ENCODE measurements around the gene SUPT3H.

Gene SUPT3H

GRCh38 chr6:44985006-44985405 is 392.7 kb downstream of the SUPT3H start:
- no peak for DNase-seq
- no peak overlapping the region for H3K4me3 ChIP-seq (ENCODE audit: control insufficient read depth in 1 of 7, extremely low read depth in 1 of 7, insufficient read depth in 4 of 7, low read depth in 2 of 7, low read length in 6 of 7)
- no peaks in the 10 kb centered on the region for H3K9me3 ChIP-seq (ENCODE audit: control extremely low read depth in 1 of 5, control insufficient read depth in 4 of 5, insufficient read depth in 2 of 5, low read depth in 1 of 5, low read length in 4 of 5)
- H3K27ac ChIP-seq (ENCODE audit: insufficient read depth in 1 of 2, low read depth in 1 of 2, low read length in 2 of 2, poor library complexity in 1 of 2, severe bottlenecking in 2 of 2) = no peak overlapping the region
- ChIA-PET CTCF (no interaction called here), POLR2A (no interaction called here)
- no CpG with 5 or more reads among the region's 4 CpGs for WGBS (ENCODE audit: insufficient coverage)
- no peaks in the 10 kb centered on the region for H3K27me3 ChIP-seq (replicated peaks in 2 of 5; ENCODE audit: control insufficient read depth in 4 of 5, insufficient read depth in 5 of 5, low read length in 4 of 5)
- no peaks in the 10 kb centered on the region for H3K36me3 ChIP-seq (ENCODE audit: control insufficient read depth in 4 of 4, insufficient read depth in 4 of 4, low read length in 3 of 4)
- no peaks in the 10 kb centered on the region for H3K4me1 ChIP-seq (ENCODE audit: control extremely low read depth in 1 of 4, control insufficient read depth in 4 of 4, insufficient read depth in 4 of 4, low read length in 3 of 4)

GRCh38 chr6:44983467-44984365 is 394.0 kb downstream of the SUPT3H start:
- DNase-seq = no peak

DNA sequence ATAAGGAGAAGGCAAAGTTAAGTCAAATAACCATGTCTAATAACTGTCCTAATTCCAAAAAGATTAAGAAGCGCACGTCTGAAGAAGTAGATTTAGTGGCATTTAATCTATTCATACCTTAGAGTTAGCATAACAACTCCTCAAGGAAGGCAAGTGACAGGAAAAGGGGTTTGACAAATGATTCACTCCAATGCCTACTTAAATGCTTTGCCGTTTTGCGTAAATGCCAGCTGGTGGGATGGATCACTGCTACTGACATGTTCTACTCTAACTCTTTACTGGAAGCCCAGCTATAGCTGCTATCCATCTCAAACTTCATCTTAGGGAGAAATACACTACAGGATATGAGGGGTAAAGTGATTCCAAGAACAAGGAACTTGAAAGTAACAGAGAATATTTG is 396.9 kb downstream of the SUPT3H start:
- Histone ChIP-seq H3K4me1 (ENCODE audit: control extremely low read depth in 1 of 4, control insufficient read depth in 4 of 4, insufficient read depth in 4 of 4, low read length in 3 of 4) (no peaks in the 10 kb centered on the region), H3K9me3 (ENCODE audit: control extremely low read depth in 1 of 5, control insufficient read depth in 4 of 5, insufficient read depth in 2 of 5, low read depth in 1 of 5, low read length in 4 of 5) (no peaks in the 10 kb centered on the region), H3K36me3 (ENCODE audit: control insufficient read depth in 4 of 4, insufficient read depth in 4 of 4, low read length in 3 of 4) (no peaks in the 10 kb centered on the region), H3K4me3 (ENCODE audit: control insufficient read depth in 1 of 7, extremely low read depth in 1 of 7, insufficient read depth in 4 of 7, low read depth in 2 of 7, low read length in 6 of 7) (no peak overlapping the region), H3K27ac (ENCODE audit: insufficient read depth in 1 of 2, low read depth in 1 of 2, low read length in 2 of 2, poor library complexity in 1 of 2, severe bottlenecking in 2 of 2) (no peak overlapping the region), H3K27me3 (replicated peaks in 2 of 5; ENCODE audit: control insufficient read depth in 4 of 5, insufficient read depth in 5 of 5, low read length in 4 of 5) (no peaks in the 10 kb centered on the region)
- CTCF ChIA-PET = no interaction called here
- DNase-seq = no peak
- WGBS (ENCODE audit: insufficient coverage) = 100% methylated on average over 2 of the region's 4 CpGs
- POLR2A ChIA-PET = no interaction called here

More at GRCh38 chr6:44983467-44984365, 394.0 kb downstream of the SUPT3H start:
- no peaks in the 10 kb centered on the region for H3K27me3 ChIP-seq (replicated peaks in 2 of 5; ENCODE audit: control insufficient read depth in 4 of 5, insufficient read depth in 5 of 5, low read length in 4 of 5)
- H3K4me3 ChIP-seq (ENCODE audit: control insufficient read depth in 1 of 7, extremely low read depth in 1 of 7, insufficient read depth in 4 of 7, low read depth in 2 of 7, low read length in 6 of 7) = no peak overlapping the region
- no peaks in the 10 kb centered on the region for H3K4me1 ChIP-seq (ENCODE audit: control extremely low read depth in 1 of 4, control insufficient read depth in 4 of 4, insufficient read depth in 4 of 4, low read length in 3 of 4)
- POLR2A ChIA-PET = no interaction called here
- H3K9me3 ChIP-seq (ENCODE audit: control extremely low read depth in 1 of 5, control insufficient read depth in 4 of 5, insufficient read depth in 2 of 5, low read depth in 1 of 5, low read length in 4 of 5) = no peaks in the 10 kb centered on the region
- no peaks in the 10 kb centered on the region for H3K36me3 ChIP-seq (ENCODE audit: control insufficient read depth in 4 of 4, insufficient read depth in 4 of 4, low read length in 3 of 4)
- H3K27ac ChIP-seq (ENCODE audit: insufficient read depth in 1 of 2, low read depth in 1 of 2, low read length in 2 of 2, poor library complexity in 1 of 2, severe bottlenecking in 2 of 2) = no peak overlapping the region
- CTCF ChIA-PET = interaction anchor here (1.3 kb wide), 1 partner anchor 18 kb away, joined by 4 read pairs; no protein-coding TSS in a partner anchor
- WGBS (ENCODE audit: insufficient coverage) = 100% methylated on average over 2 of the region's 4 CpGs

- H3K36me3 ChIP-seq (ENCODE audit: control insufficient read depth in 4 of 4, insufficient read depth in 4 of 4, low read length in 3 of 4) = peaks cover 0 to 5% (median 1%) of the 10 kb centered on the region in 4 experiments
- CTCF ChIA-PET = interaction anchor here (0.6 to 1.0 kb wide), 2 partner anchors 123 to 318 kb away, joined by 3 to 4 read pairs; no protein-coding TSS in a partner anchor
- POLR2A ChIA-PET = no interaction called here
- H3K4me3 ChIP-seq (ENCODE audit: control insufficient read depth in 1 of 7, extremely low read depth in 1 of 7, insufficient read depth in 4 of 7, low read depth in 2 of 7, low read length in 6 of 7) = no peak overlapping the region
- no peak overlapping the region for H3K27ac ChIP-seq (ENCODE audit: insufficient read depth in 1 of 2, low read depth in 1 of 2, low read length in 2 of 2, poor library complexity in 1 of 2, severe bottlenecking in 2 of 2)
- H3K4me1 ChIP-seq (ENCODE audit: control extremely low read depth in 1 of 4, control insufficient read depth in 4 of 4, insufficient read depth in 4 of 4, low read length in 3 of 4) = no peaks in the 10 kb centered on the region
- H3K27me3 ChIP-seq (replicated peaks in 2 of 5; ENCODE audit: control insufficient read depth in 4 of 5, insufficient read depth in 5 of 5, low read length in 4 of 5) = no peaks in the 10 kb centered on the region
- DNase-seq = peak in 1 of 3 donors; percentile 13
- peaks cover 0 to 12% (median 5%) of the 10 kb centered on the region in 5 experiments for H3K9me3 ChIP-seq (ENCODE audit: control extremely low read depth in 1 of 5, control insufficient read depth in 4 of 5, insufficient read depth in 2 of 5, low read depth in 1 of 5, low read length in 4 of 5)
Measured at GRCh38 chr6:44976677-44977641, 400.8 kb downstream of the SUPT3H start.

GRCh38 chr6:44974511-44974910 is 403.2 kb downstream of the SUPT3H start:
- Histone ChIP-seq H3K27ac (ENCODE audit: insufficient read depth in 1 of 2, low read depth in 1 of 2, low read length in 2 of 2, poor library complexity in 1 of 2, severe bottlenecking in 2 of 2) (no peak overlapping the region), H3K27me3 (replicated peaks in 2 of 5; ENCODE audit: control insufficient read depth in 4 of 5, insufficient read depth in 5 of 5, low read length in 4 of 5) (no peaks in the 10 kb centered on the region), H3K4me1 (ENCODE audit: control extremely low read depth in 1 of 4, control insufficient read depth in 4 of 4, insufficient read depth in 4 of 4, low read length in 3 of 4) (no peaks in the 10 kb centered on the region), H3K4me3 (ENCODE audit: control insufficient read depth in 1 of 7, extremely low read depth in 1 of 7, insufficient read depth in 4 of 7, low read depth in 2 of 7, low read length in 6 of 7) (no peak overlapping the region), H3K9me3 (ENCODE audit: control extremely low read depth in 1 of 5, control insufficient read depth in 4 of 5, insufficient read depth in 2 of 5, low read depth in 1 of 5, low read length in 4 of 5) (peaks cover 0 to 12% (median 5%) of the 10 kb centered on the region in 5 experiments), H3K36me3 (ENCODE audit: control insufficient read depth in 4 of 4, insufficient read depth in 4 of 4, low read length in 3 of 4) (peaks cover 0 to 5% (median 1%) of the 10 kb centered on the region in 4 experiments)
- POLR2A ChIA-PET = no interaction called here
- CTCF ChIA-PET = no interaction called here
- no CpG with 5 or more reads among the region's 2 CpGs for WGBS (ENCODE audit: insufficient coverage)
- no peak for DNase-seq

GRCh38 chr6:44972709-44973108 is 405.0 kb downstream of the SUPT3H start:
- DNase-seq = no peak
- POLR2A ChIA-PET = no interaction called here
- 100% methylated on average over 3 of the region's 3 CpGs for WGBS (ENCODE audit: insufficient coverage)
- H3K4me1 ChIP-seq (ENCODE audit: control extremely low read depth in 1 of 4, control insufficient read depth in 4 of 4, insufficient read depth in 4 of 4, low read length in 3 of 4) = no peaks in the 10 kb centered on the region
- no peak overlapping the region for H3K4me3 ChIP-seq (ENCODE audit: control insufficient read depth in 1 of 7, extremely low read depth in 1 of 7, insufficient read depth in 4 of 7, low read depth in 2 of 7, low read length in 6 of 7)
- H3K27me3 ChIP-seq (replicated peaks in 2 of 5; ENCODE audit: control insufficient read depth in 4 of 5, insufficient read depth in 5 of 5, low read length in 4 of 5) = no peaks in the 10 kb centered on the region
- peaks cover 0 to 5% (median 1%) of the 10 kb centered on the region in 4 experiments for H3K36me3 ChIP-seq (ENCODE audit: control insufficient read depth in 4 of 4, insufficient read depth in 4 of 4, low read length in 3 of 4)
- no peak overlapping the region for H3K27ac ChIP-seq (ENCODE audit: insufficient read depth in 1 of 2, low read depth in 1 of 2, low read length in 2 of 2, poor library complexity in 1 of 2, severe bottlenecking in 2 of 2)
- H3K9me3 ChIP-seq (ENCODE audit: control extremely low read depth in 1 of 5, control insufficient read depth in 4 of 5, insufficient read depth in 2 of 5, low read depth in 1 of 5, low read length in 4 of 5) = peaks cover 0 to 12% (median 5%) of the 10 kb centered on the region in 5 experiments
- CTCF ChIA-PET = no interaction called here

Data from common myeloid progenitor, CD34-positive (primary cell).